ENCODE data around the gene STK24. TPM values are rescaled to one million over a fixed set of nuclear protein-coding genes. Genes with fewer than 3 reads are reported as not detected.

STK24 gene
- total RNA-seq, 4 donors from 2014 or later: 49.8 to 68.9 (median 57.0) TPM

GRCh38 chr13:98405107-98405571 lies 171.8 kb downstream of the STK24 start:
- Histone ChIP-seq H3K36me3 (peaks cover 0 to 5% (median 0%) of the 10 kb centered on the region in 3 donors), H3K9me3 (no peaks in the 10 kb centered on the region), H3K4me3 (no peak overlapping the region), H3K27ac (no peak overlapping the region), H3K27me3 (no peaks in the 10 kb centered on the region), H3K4me1 (no peaks in the 10 kb centered on the region)
- WGBS, 2 donors: 44 to 49% methylated on average over 7 of the region's 7 CpGs
- TF ChIP-seq POLR2A (IDR thresholded peaks at IDR 0.05) (no peak), EP300 (IDR thresholded peaks at IDR 0.05) (no peak), CTCF (IDR thresholded peaks at IDR 0.05) (no peak)
- DNase-seq (ENCODE audit: low spot score in 2 of 2): no peak

GRCh38 chr13:98403076-98403475 lies 173.8 kb downstream of the STK24 start:
- no peak overlapping the region for H3K4me3 ChIP-seq
- no peaks in the 10 kb centered on the region for H3K36me3 ChIP-seq
- DNase-seq (ENCODE audit: low spot score in 2 of 2): no peak
- H3K27ac ChIP-seq: no peak overlapping the region
- H3K27me3 ChIP-seq: no peaks in the 10 kb centered on the region
- TF ChIP-seq POLR2A (IDR thresholded peaks at IDR 0.05) (no peak), EP300 (IDR thresholded peaks at IDR 0.05) (no peak), CTCF (IDR thresholded peaks at IDR 0.05) (no peak)
- no peaks in the 10 kb centered on the region for H3K9me3 ChIP-seq
- 95 to 97% methylated on average over 2 of the region's 2 CpGs for WGBS, 2 donors
- H3K4me1 ChIP-seq: no peaks in the 10 kb centered on the region

- Histone ChIP-seq H3K27me3 (no peaks in the 10 kb centered on the region), H3K9me3 (no peaks in the 10 kb centered on the region), H3K27ac (no peak overlapping the region), H3K4me1 (no peaks in the 10 kb centered on the region), H3K36me3 (no peaks in the 10 kb centered on the region), H3K4me3 (no peak overlapping the region)
- TF ChIP-seq CTCF (IDR thresholded peaks at IDR 0.05) (no peak), POLR2A (IDR thresholded peaks at IDR 0.05) (no peak), EP300 (IDR thresholded peaks at IDR 0.05) (no peak)
- WGBS, 2 donors: 82 to 91% methylated on average over 12 to 13 of the region's 13 CpGs
- no peak for DNase-seq (ENCODE audit: low spot score in 2 of 2)
Observed at GRCh38 chr13:98401934-98402333, 175.0 kb downstream of the STK24 start.

- WGBS, 2 donors: 55 to 57% methylated on average over 4 of the region's 4 CpGs
- TF ChIP-seq EP300 (IDR thresholded peaks at IDR 0.05) (no peak), POLR2A (IDR thresholded peaks at IDR 0.05) (no peak), CTCF (IDR thresholded peaks at IDR 0.05) (no peak)
- no peak for DNase-seq (ENCODE audit: low spot score in 2 of 2)
Observed at GRCh38 chr13:98399756-98400155, 177.2 kb downstream of the STK24 start.

GRCh38 chr13:98398581-98398980 lies 178.3 kb downstream of the STK24 start:
- no peak for DNase-seq (ENCODE audit: low spot score in 2 of 2)
- no peak overlapping the region for H3K27ac ChIP-seq
- no peaks in the 10 kb centered on the region for H3K27me3 ChIP-seq
- H3K4me1 ChIP-seq: no peaks in the 10 kb centered on the region
- WGBS, 2 donors: 78 to 90% methylated on average over 5 of the region's 5 CpGs
- TF ChIP-seq CTCF (IDR thresholded peaks at IDR 0.05): no peak
- TF ChIP-seq EP300 (IDR thresholded peaks at IDR 0.05): no peak
- TF ChIP-seq POLR2A (IDR thresholded peaks at IDR 0.05): no peak
- H3K36me3 ChIP-seq: peaks cover 0 to 28% (median 0%) of the 10 kb centered on the region in 3 donors
- H3K4me3 ChIP-seq: no peak overlapping the region
- no peaks in the 10 kb centered on the region for H3K9me3 ChIP-seq

More at GRCh38 chr13:98399756-98400155, 177.2 kb downstream of the STK24 start:
- Histone ChIP-seq H3K36me3 (peaks cover 0 to 16% (median 0%) of the 10 kb centered on the region in 3 donors), H3K4me3 (no peak overlapping the region), H3K27me3 (no peaks in the 10 kb centered on the region), H3K9me3 (no peaks in the 10 kb centered on the region), H3K4me1 (no peaks in the 10 kb centered on the region), H3K27ac (no peak overlapping the region)

All from tibial nerve (tissue), 4 donors.